Right atrium auricular region (tissue), 2 donors: ENCODE data around the gene NOP14. TPM values are rescaled to one million over a fixed set of nuclear protein-coding genes. Genes with fewer than 3 reads are reported as not detected.

Experiments used
- DNase-seq: peaks from one replicate; pipeline ENCODE4 v3.0.0-alpha.2; 2019; ENCODE audit warnings: low spot score
- H3K27ac ChIP-seq, 2 donors: fragments of 200-600 bp; sonication (generic); 1 replicate in 1 of 2; 2 replicates in 1 of 2; pipeline ENCODE4 v1.5.1; 2016 to 2019
- H3K27me3 ChIP-seq, 2 donors: fragments of 200-600 bp; sonication (generic); one replicate each; pipeline versions ENCODE4 v1.5.1 to v1.6.0; 2017 to 2019
- H3K36me3 ChIP-seq: fragments of 200-600 bp; sonication (generic); one replicate; pipeline ENCODE4 v1.5.1; 2016
- H3K4me1 ChIP-seq, 2 donors: fragments of 200-600 bp; sonication (generic); one replicate each; pipeline versions ENCODE4 v1.5.1 to v1.6.0; 2017 to 2019
- H3K4me3 ChIP-seq, 2 donors: fragments of 200-600 bp; sonication (generic); 1 replicate in 1 of 2; 2 replicates in 1 of 2; pipeline ENCODE4 v1.5.1; 2017 to 2019; ENCODE audit warnings: mild to moderate bottlenecking in 1 of 2, moderate library complexity in 1 of 2
- H3K9me3 ChIP-seq, 2 donors: fragments of 200-600 bp; sonication (generic); one replicate each; pipeline ENCODE4 v1.5.1; 2019
- CTCF ChIP-seq, 2 donors: fragments of 200-600 bp; sonication (generic); IDR thresholded peaks; one replicate each; pipeline ENCODE4 v1.5.1; 2019; ENCODE audit warnings: antibody characterized with exemption in 2 of 2
- total RNA-seq, 2 donors: library from RNA; depleted of rRNA; stranded (reverse); fragments of >200 nt; gene quantifications; one replicate each; pipeline ENCODE4 v1.1.0, GENCODE V29; 2016

The NOP14 gene
- total RNA-seq, 2 donors from 2014 or later: 12.2 to 14.2 TPM

GRCh38 chr4:2934077-2934812, 29.0 kb downstream of the NOP14 start:
- Histone ChIP-seq H3K36me3 (peaks cover 38% of the 10 kb centered on the region), H3K4me1 (peaks cover 3 to 57% of the 10 kb centered on the region in 2 donors), H3K27ac (peak overlapping the region; percentile 86 to 87)

GRCh38 chr4:2933566-2934076, 29.6 kb downstream of the NOP14 start:
- DNase-seq: no peak
- Histone ChIP-seq H3K4me3 (peak overlapping the region; percentile 75 to 84), H3K36me3 (peaks cover 38% of the 10 kb centered on the region)

More at GRCh38 chr4:2934077-2934812, 29.0 kb downstream of the NOP14 start:
- no peaks in the 10 kb centered on the region for H3K9me3 ChIP-seq
- peak overlapping the region; percentile 75 to 84 for H3K4me3 ChIP-seq
- DNase-seq: peak; percentile 83
- no peaks in the 10 kb centered on the region for H3K27me3 ChIP-seq
- no peak for TF ChIP-seq CTCF (IDR thresholded peaks at IDR 0.05)

GRCh38 chr4:2932951-2933565, 30.1 kb downstream of the NOP14 start:
- Histone ChIP-seq H3K36me3 (peaks cover 38% of the 10 kb centered on the region), H3K27me3 (no peaks in the 10 kb centered on the region), H3K9me3 (no peaks in the 10 kb centered on the region), H3K27ac (peak overlapping the region; percentile 86 to 87), H3K4me1 (peaks cover 3 to 57% of the 10 kb centered on the region in 2 donors), H3K4me3 (peak overlapping the region in 1 of 2 donors; percentile 75)
- TF ChIP-seq CTCF (IDR thresholded peaks at IDR 0.05): no peak
- no peak for DNase-seq

More at GRCh38 chr4:2933566-2934076, 29.6 kb downstream of the NOP14 start:
- Histone ChIP-seq H3K27me3 (no peaks in the 10 kb centered on the region), H3K27ac (peak overlapping the region; percentile 86 to 87), H3K4me1 (peaks cover 3 to 57% of the 10 kb centered on the region in 2 donors), H3K9me3 (no peaks in the 10 kb centered on the region)
- TF ChIP-seq CTCF (IDR thresholded peaks at IDR 0.05): no peak

- Histone ChIP-seq H3K4me3 (no peak overlapping the region), H3K36me3 (peaks cover 41% of the 10 kb centered on the region), H3K4me1 (peaks cover 3 to 57% of the 10 kb centered on the region in 2 donors), H3K9me3 (no peaks in the 10 kb centered on the region), H3K27ac (peak overlapping the region; percentile 57 to 63), H3K27me3 (no peaks in the 10 kb centered on the region)
- no peak for TF ChIP-seq CTCF (IDR thresholded peaks at IDR 0.05)
- DNase-seq: no peak
Measured at GRCh38 chr4:2932321-2932950, 30.8 kb downstream of the NOP14 start.

GRCh38 chr4:2931512-2932301, 31.5 kb downstream of the NOP14 start:
- Histone ChIP-seq H3K4me3 (no peak overlapping the region), H3K27ac (peak overlapping the region; percentile 57 to 63), H3K27me3 (no peaks in the 10 kb centered on the region), H3K36me3 (peaks cover 49% of the 10 kb centered on the region), H3K4me1 (peaks cover 3 to 51% of the 10 kb centered on the region in 2 donors), H3K9me3 (no peaks in the 10 kb centered on the region)
- peak in 1 of 2 donors; percentile 41 for TF ChIP-seq CTCF (IDR thresholded peaks at IDR 0.05)
- DNase-seq: no peak
